ENCODE measurements around the gene ABR. TPM values are rescaled to one million over a fixed set of nuclear protein-coding genes. Genes with fewer than 3 reads are reported as not detected.

ABR gene
- total and polyA plus RNA-seq, 5 donors from 2014 or later: 13.2 to 116 (median 18.3) TPM

GRCh38 chr17:1112875-1113274 is 66.9 kb downstream of the ABR start:
- H3K4me1 Mint-ChIP-seq: peaks cover 0 to 44% (median 19%) of the 10 kb centered on the region in 4 donors
- Histone ChIP-seq H3K27ac (ENCODE audit: insufficient read depth, low read length, poor library complexity, severe bottlenecking) (no peak overlapping the region), H3K4me1 (ENCODE audit: control insufficient read depth, insufficient read depth, low read length, poor library complexity, severe bottlenecking) (peaks cover 28% of the 10 kb centered on the region), H3K27me3 (ENCODE audit: control insufficient read depth, insufficient read depth, low read length) (no peaks in the 10 kb centered on the region), H3K36me3 (ENCODE audit: control insufficient read depth, insufficient read depth, low read length) (no peaks in the 10 kb centered on the region), H3K4me3 (ENCODE audit: low read depth, low read length) (no peak overlapping the region), H3K9me3 (ENCODE audit: control insufficient read depth in 2 of 2, low read length in 2 of 2) (no peaks in the 10 kb centered on the region)
- no peak overlapping the region for H3K4me3 Mint-ChIP-seq
- no peaks in the 10 kb centered on the region for H3K36me3 Mint-ChIP-seq
- DNase-seq (no peak), ATAC-seq (ENCODE audit: low read depth in 2 of 2) (no peak)
- H3K9me3 Mint-ChIP-seq: peaks cover 0 to 2% (median 0%) of the 10 kb centered on the region in 7 donors
- no peak overlapping the region for H3K27ac Mint-ChIP-seq
- no peaks in the 10 kb centered on the region for H3K27me3 Mint-ChIP-seq

- Histone ChIP-seq H3K36me3 (ENCODE audit: control insufficient read depth, insufficient read depth, low read length) (no peaks in the 10 kb centered on the region), H3K9me3 (ENCODE audit: control insufficient read depth in 2 of 2, low read length in 2 of 2) (no peaks in the 10 kb centered on the region), H3K27ac (ENCODE audit: insufficient read depth, low read length, poor library complexity, severe bottlenecking) (no peak overlapping the region), H3K4me3 (ENCODE audit: low read depth, low read length) (no peak overlapping the region), H3K4me1 (ENCODE audit: control insufficient read depth, insufficient read depth, low read length, poor library complexity, severe bottlenecking) (peaks cover 39% of the 10 kb centered on the region), H3K27me3 (ENCODE audit: control insufficient read depth, insufficient read depth, low read length) (no peaks in the 10 kb centered on the region)
- H3K36me3 Mint-ChIP-seq: peaks cover under 1% of the 10 kb centered on the region
- ATAC-seq (ENCODE audit: low read depth in 2 of 2): no peak
- H3K9me3 Mint-ChIP-seq: peaks cover 0 to 3% (median 0%) of the 10 kb centered on the region in 7 donors
- no peak for DNase-seq
- H3K27ac Mint-ChIP-seq: peak overlapping the region; percentile 69 to 93 (median 75)
- H3K4me3 Mint-ChIP-seq: peak overlapping the region; percentile 72 to 92 (median 82)
- H3K4me1 Mint-ChIP-seq: peaks cover 0 to 53% (median 28%) of the 10 kb centered on the region in 4 donors
- H3K27me3 Mint-ChIP-seq: no peaks in the 10 kb centered on the region
These were observed 68.0 kb downstream of the ABR start for GRCh38 chr17:1111599-1112443.

- Mint-ChIP-seq H3K4me3 (peak overlapping the region; percentile 72 to 92 (median 82)), H3K27me3 (no peaks in the 10 kb centered on the region), H3K27ac (peak overlapping the region; percentile 69 to 85 (median 75)), H3K36me3 (peaks cover 4% of the 10 kb centered on the region), H3K9me3 (peaks cover 0 to 4% (median 0%) of the 10 kb centered on the region in 7 donors), H3K4me1 (peaks cover 2 to 57% (median 32%) of the 10 kb centered on the region in 4 donors)
- DNase-seq (no peak), ATAC-seq (ENCODE audit: low read depth in 2 of 2) (no peak)
- Histone ChIP-seq H3K27me3 (ENCODE audit: control insufficient read depth, insufficient read depth, low read length) (no peaks in the 10 kb centered on the region), H3K27ac (ENCODE audit: insufficient read depth, low read length, poor library complexity, severe bottlenecking) (peak overlapping the region; percentile 80), H3K9me3 (ENCODE audit: control insufficient read depth in 2 of 2, low read length in 2 of 2) (no peaks in the 10 kb centered on the region), H3K4me3 (ENCODE audit: low read depth, low read length) (no peak overlapping the region), H3K36me3 (ENCODE audit: control insufficient read depth, insufficient read depth, low read length) (no peaks in the 10 kb centered on the region), H3K4me1 (ENCODE audit: control insufficient read depth, insufficient read depth, low read length, poor library complexity, severe bottlenecking) (peaks cover 40% of the 10 kb centered on the region)
These were observed 68.8 kb downstream of the ABR start for GRCh38 chr17:1110862-1111598.

- H3K4me3 ChIP-seq (ENCODE audit: low read depth, low read length): no peak overlapping the region
- no peaks in the 10 kb centered on the region for H3K9me3 ChIP-seq (ENCODE audit: control insufficient read depth in 2 of 2, low read length in 2 of 2)
- DNase-seq: no peak
- Mint-ChIP-seq H3K4me3 (peak overlapping the region; percentile 78 to 92 (median 80)), H3K9me3 (peaks cover 0 to 4% (median 0%) of the 10 kb centered on the region in 7 donors), H3K36me3 (peaks cover 4% of the 10 kb centered on the region), H3K27ac (peak overlapping the region; percentile 69 to 85 (median 69)), H3K27me3 (no peaks in the 10 kb centered on the region), H3K4me1 (peaks cover 6 to 58% (median 35%) of the 10 kb centered on the region in 4 donors)
- ATAC-seq (ENCODE audit: low read depth in 2 of 2): no peak
- H3K4me1 ChIP-seq (ENCODE audit: control insufficient read depth, insufficient read depth, low read length, poor library complexity, severe bottlenecking): peaks cover 40% of the 10 kb centered on the region
- H3K36me3 ChIP-seq (ENCODE audit: control insufficient read depth, insufficient read depth, low read length): no peaks in the 10 kb centered on the region
- H3K27me3 ChIP-seq (ENCODE audit: control insufficient read depth, insufficient read depth, low read length): no peaks in the 10 kb centered on the region
- H3K27ac ChIP-seq (ENCODE audit: insufficient read depth, low read length, poor library complexity, severe bottlenecking): peak overlapping the region; percentile 80
These were observed 69.3 kb downstream of the ABR start for GRCh38 chr17:1110541-1110861.

GRCh38 chr17:1109606-1110540 is 69.9 kb downstream of the ABR start:
- peak overlapping the region; percentile 78 to 92 (median 80) for H3K4me3 Mint-ChIP-seq
- H3K36me3 Mint-ChIP-seq: peaks cover 4% of the 10 kb centered on the region
- Histone ChIP-seq H3K4me1 (ENCODE audit: control insufficient read depth, insufficient read depth, low read length, poor library complexity, severe bottlenecking) (peaks cover 34% of the 10 kb centered on the region), H3K36me3 (ENCODE audit: control insufficient read depth, insufficient read depth, low read length) (no peaks in the 10 kb centered on the region), H3K9me3 (ENCODE audit: control insufficient read depth in 2 of 2, low read length in 2 of 2) (no peaks in the 10 kb centered on the region), H3K27ac (ENCODE audit: insufficient read depth, low read length, poor library complexity, severe bottlenecking) (peak overlapping the region; percentile 80), H3K4me3 (ENCODE audit: low read depth, low read length) (no peak overlapping the region), H3K27me3 (ENCODE audit: control insufficient read depth, insufficient read depth, low read length) (no peaks in the 10 kb centered on the region)
- DNase-seq: no peak
- no peaks in the 10 kb centered on the region for H3K27me3 Mint-ChIP-seq
- H3K27ac Mint-ChIP-seq: peak overlapping the region; percentile 69 to 85 (median 69)
- H3K9me3 Mint-ChIP-seq: peaks cover 0 to 4% (median 0%) of the 10 kb centered on the region in 7 donors
- peaks cover 6 to 54% (median 30%) of the 10 kb centered on the region in 4 donors for H3K4me1 Mint-ChIP-seq
- peak; percentile 30 to 32 for ATAC-seq (ENCODE audit: low read depth in 2 of 2)

GRCh38 chr17:1108765-1109605 is 70.8 kb downstream of the ABR start:
- Mint-ChIP-seq H3K4me1 (peaks cover 6 to 50% (median 27%) of the 10 kb centered on the region in 4 donors), H3K4me3 (peak overlapping the region; percentile 87 to 92 (median 89)), H3K27me3 (no peaks in the 10 kb centered on the region), H3K9me3 (peaks cover 0 to 4% (median 0%) of the 10 kb centered on the region in 7 donors), H3K27ac (peak overlapping the region in 2 of 3 donors; percentile 69 to 81), H3K36me3 (peaks cover 4% of the 10 kb centered on the region)
- Histone ChIP-seq H3K36me3 (ENCODE audit: control insufficient read depth, insufficient read depth, low read length) (no peaks in the 10 kb centered on the region), H3K27ac (ENCODE audit: insufficient read depth, low read length, poor library complexity, severe bottlenecking) (peak overlapping the region; percentile 80), H3K9me3 (ENCODE audit: control insufficient read depth in 2 of 2, low read length in 2 of 2) (no peaks in the 10 kb centered on the region), H3K4me1 (ENCODE audit: control insufficient read depth, insufficient read depth, low read length, poor library complexity, severe bottlenecking) (peaks cover 32% of the 10 kb centered on the region), H3K4me3 (ENCODE audit: low read depth, low read length) (peak overlapping the region; percentile 53), H3K27me3 (ENCODE audit: control insufficient read depth, insufficient read depth, low read length) (no peaks in the 10 kb centered on the region)
- DNase-seq: peak; percentile 56 to 88 (median 76)
- ATAC-seq (ENCODE audit: low read depth in 2 of 2): peak; percentile 79 to 82
